Measurements from ENCODE around the gene POLR3E.

POLR3E gene

GRCh38 chr16:22297114-22297870 is at the start of gene POLR3E:
TSS of gene POLR3E (plus strand) at chr16:22297409. CDS start at chr16:22302969, 5,560 bp downstream.
- DNase-seq (ENCODE audit: low read depth, low spot score), result peak; percentile 100

GRCh38 chr16:22250522-22250921 is 46.7 kb upstream of the POLR3E start:
- peak; percentile 19 for DNase-seq (ENCODE audit: low read depth, low spot score)

- DNase-seq (ENCODE audit: low read depth, low spot score), result no peak
Measured at GRCh38 chr16:22252317-22252716, 44.9 kb upstream of the POLR3E start.

GRCh38 chr16:22253272-22253671 is 43.9 kb upstream of the POLR3E start:
- DNase-seq (ENCODE audit: low read depth, low spot score), result no peak

- no peak for DNase-seq (ENCODE audit: low read depth, low spot score)
Measured at GRCh38 chr16:22255335-22255734, 41.9 kb upstream of the POLR3E start.

GRCh38 chr16:22257440-22257839 is 39.8 kb upstream of the POLR3E start:
- no peak for DNase-seq (ENCODE audit: low read depth, low spot score)

- no peak for DNase-seq (ENCODE audit: low read depth, low spot score)
Measured at GRCh38 chr16:22260490-22260889, 36.7 kb upstream of the POLR3E start.

GRCh38 chr16:22262460-22262859 is 34.7 kb upstream of the POLR3E start:
- DNase-seq (ENCODE audit: low read depth, low spot score), result no peak

- DNase-seq (ENCODE audit: low read depth, low spot score), result no peak
Measured at GRCh38 chr16:22264786-22265185, 32.4 kb upstream of the POLR3E start.

GRCh38 chr16:22265351-22265750 is 31.9 kb upstream of the POLR3E start:
- DNase-seq (ENCODE audit: low read depth, low spot score), result no peak

GRCh38 chr16:22266546-22266945 is 30.7 kb upstream of the POLR3E start:
- no peak for DNase-seq (ENCODE audit: low read depth, low spot score)

- no peak for DNase-seq (ENCODE audit: low read depth, low spot score)
Measured at GRCh38 chr16:22267764-22268163, 29.4 kb upstream of the POLR3E start.

GRCh38 chr16:22270525-22270924 is 26.7 kb upstream of the POLR3E start:
- no peak for DNase-seq (ENCODE audit: low read depth, low spot score)

- peak; percentile 10 for DNase-seq (ENCODE audit: low read depth, low spot score)
Measured at GRCh38 chr16:22272870-22273650, 24.1 kb upstream of the POLR3E start.

GRCh38 chr16:22274916-22275315 is 22.3 kb upstream of the POLR3E start:
- DNase-seq (ENCODE audit: low read depth, low spot score), result no peak

- DNase-seq (ENCODE audit: low read depth, low spot score), result no peak
Measured at GRCh38 chr16:22278441-22279230, 18.6 kb upstream of the POLR3E start.

- no peak for DNase-seq (ENCODE audit: low read depth, low spot score)
Measured at GRCh38 chr16:22282254-22282892, 14.8 kb upstream of the POLR3E start.

GRCh38 chr16:22284637-22285036 is 12.6 kb upstream of the POLR3E start:
- peak; percentile 41 for DNase-seq (ENCODE audit: low read depth, low spot score)

- no peak for DNase-seq (ENCODE audit: low read depth, low spot score)
Measured at GRCh38 chr16:22285080-22285479, 12.1 kb upstream of the POLR3E start.

- no peak for DNase-seq (ENCODE audit: low read depth, low spot score)
Measured at GRCh38 chr16:22291020-22291419, 6.2 kb upstream of the POLR3E start.

- no peak for DNase-seq (ENCODE audit: low read depth, low spot score)
Measured at GRCh38 chr16:22291860-22292318, 5.3 kb upstream of the POLR3E start.

- no peak for DNase-seq (ENCODE audit: low read depth, low spot score)
Measured at GRCh38 chr16:22292320-22292719, 4.9 kb upstream of the POLR3E start.
